ENCODE results near the gene CAMKMT.
A peak's percentile ranks its signal among the peaks of the same experiment; 100 is the strongest.

CAMKMT gene

GRCh38 chr2:44566059-44566458, 204.3 kb downstream of the CAMKMT start:
- TF ChIP-seq CTCF (IDR thresholded peaks at IDR 0.05; ENCODE audit: poor library complexity, severe bottlenecking), result no peak

GRCh38 chr2:44569491-44569890, 207.7 kb downstream of the CAMKMT start:
- Histone ChIP-seq H3K9me3 (ENCODE audit: severe bottlenecking) (no peaks in the 10 kb centered on the region), H3K27ac (ENCODE audit: poor library complexity, severe bottlenecking) (no peak overlapping the region), H3K36me3 (ENCODE audit: low read depth) (no peaks in the 10 kb centered on the region), H3K4me1 (ENCODE audit: insufficient read depth, poor library complexity, severe bottlenecking) (peaks cover 28% of the 10 kb centered on the region), H3K4me3 (ENCODE audit: severe bottlenecking) (no peak overlapping the region), H3K27me3 (ENCODE audit: insufficient read depth, poor library complexity, severe bottlenecking) (no peaks in the 10 kb centered on the region)
- no peak for TF ChIP-seq CTCF (IDR thresholded peaks at IDR 0.05; ENCODE audit: poor library complexity, severe bottlenecking)
- no peak for DNase-seq (ENCODE audit: low spot score)
- no peak for ATAC-seq (ENCODE audit: low read depth)

More at GRCh38 chr2:44566059-44566458, 204.3 kb downstream of the CAMKMT start:
- H3K4me1 ChIP-seq (ENCODE audit: insufficient read depth, poor library complexity, severe bottlenecking), result peaks cover 13% of the 10 kb centered on the region
- no peaks in the 10 kb centered on the region for H3K36me3 ChIP-seq (ENCODE audit: low read depth)
- no peak for ATAC-seq (ENCODE audit: low read depth)
- no peak overlapping the region for H3K27ac ChIP-seq (ENCODE audit: poor library complexity, severe bottlenecking)
- no peaks in the 10 kb centered on the region for H3K27me3 ChIP-seq (ENCODE audit: insufficient read depth, poor library complexity, severe bottlenecking)
- no peaks in the 10 kb centered on the region for H3K9me3 ChIP-seq (ENCODE audit: severe bottlenecking)
- no peak overlapping the region for H3K4me3 ChIP-seq (ENCODE audit: severe bottlenecking)
- no peak for DNase-seq (ENCODE audit: low spot score)

GRCh38 chr2:44570271-44570670, 208.5 kb downstream of the CAMKMT start:
- ATAC-seq (ENCODE audit: low read depth) (no peak), DNase-seq (ENCODE audit: low spot score) (no peak)
- Histone ChIP-seq H3K9me3 (ENCODE audit: severe bottlenecking) (no peaks in the 10 kb centered on the region), H3K27ac (ENCODE audit: poor library complexity, severe bottlenecking) (no peak overlapping the region), H3K27me3 (ENCODE audit: insufficient read depth, poor library complexity, severe bottlenecking) (no peaks in the 10 kb centered on the region), H3K4me1 (ENCODE audit: insufficient read depth, poor library complexity, severe bottlenecking) (peaks cover 28% of the 10 kb centered on the region), H3K4me3 (ENCODE audit: severe bottlenecking) (no peak overlapping the region), H3K36me3 (ENCODE audit: low read depth) (no peaks in the 10 kb centered on the region)
- no peak for TF ChIP-seq CTCF (IDR thresholded peaks at IDR 0.05; ENCODE audit: poor library complexity, severe bottlenecking)

- DNase-seq (ENCODE audit: low spot score) (no peak), ATAC-seq (ENCODE audit: low read depth) (no peak)
- Histone ChIP-seq H3K27ac (ENCODE audit: poor library complexity, severe bottlenecking) (no peak overlapping the region), H3K36me3 (ENCODE audit: low read depth) (no peaks in the 10 kb centered on the region), H3K4me3 (ENCODE audit: severe bottlenecking) (no peak overlapping the region), H3K9me3 (ENCODE audit: severe bottlenecking) (no peaks in the 10 kb centered on the region), H3K27me3 (ENCODE audit: insufficient read depth, poor library complexity, severe bottlenecking) (no peaks in the 10 kb centered on the region), H3K4me1 (ENCODE audit: insufficient read depth, poor library complexity, severe bottlenecking) (peaks cover 28% of the 10 kb centered on the region)
- TF ChIP-seq CTCF (IDR thresholded peaks at IDR 0.05; ENCODE audit: poor library complexity, severe bottlenecking), result no peak
Measured at GRCh38 chr2:44570777-44571176, 209.0 kb downstream of the CAMKMT start.

GRCh38 chr2:44572196-44572900, 210.6 kb downstream of the CAMKMT start:
- Histone ChIP-seq H3K27me3 (ENCODE audit: insufficient read depth, poor library complexity, severe bottlenecking) (no peaks in the 10 kb centered on the region), H3K27ac (ENCODE audit: poor library complexity, severe bottlenecking) (peak overlapping the region; percentile 50), H3K9me3 (ENCODE audit: severe bottlenecking) (no peaks in the 10 kb centered on the region), H3K4me1 (ENCODE audit: insufficient read depth, poor library complexity, severe bottlenecking) (peaks cover 28% of the 10 kb centered on the region), H3K4me3 (ENCODE audit: severe bottlenecking) (no peak overlapping the region), H3K36me3 (ENCODE audit: low read depth) (no peaks in the 10 kb centered on the region)
- peak; percentile 99 for ATAC-seq (ENCODE audit: low read depth)
- DNase-seq (ENCODE audit: low spot score), result no peak
- no peak for TF ChIP-seq CTCF (IDR thresholded peaks at IDR 0.05; ENCODE audit: poor library complexity, severe bottlenecking)

Data from RWPE2 (cell line).